K562 (cell line): ENCODE results near the gene DDX18. TPM values are rescaled to one million over a fixed set of nuclear protein-coding genes. Genes with fewer than 3 reads are reported as not detected.

Source experiments
- FOXA3 ChIP-seq, 2 experiments: fragments of 450-650 bp in 1 of 2; sonication (generic) in 1 of 2; formaldehyde crosslinking; IDR thresholded peaks in 1 of 2; conservative IDR thresholded peaks in 1 of 2; 2 replicates each; pipeline versions ENCODE4 v1.4.0 to v1.8.0; 2020 to 2022; ENCODE audit warnings: mild to moderate bottlenecking in 2 of 2, missing genetic modification reagents in 1 of 2
- HEY1 ChIP-seq: fragments of 250-450 bp; sonication (Bioruptor Pico); IDR thresholded peaks from 2 replicates; pipeline ENCODE4 v1.5.0; 2020; ENCODE audit warnings: mild to moderate bottlenecking, moderate library complexity, borderline replicate concordance
- KLF6 ChIP-seq: fragments of 250-450 bp; sonication (Bioruptor Pico); IDR thresholded peaks from 2 replicates; pipeline ENCODE4 v1.4.0; 2020; ENCODE audit warnings: mild to moderate bottlenecking, moderate library complexity, borderline replicate concordance
- MEF2A ChIP-seq: IDR thresholded peaks from 2 replicates; pipeline ENCODE4 v1.6.1; 2011; ENCODE audit warnings: low read depth, mild to moderate bottlenecking, low read length, moderate library complexity; ENCODE audit not compliant: control insufficient read depth
- NCOA1 ChIP-seq: fragments of 450-650 bp; IDR thresholded peaks from 2 replicates; pipeline ENCODE4 v1.6.1; 2016; ENCODE audit warnings: low read depth
- NR1H2 ChIP-seq: sonication (generic); formaldehyde crosslinking; IDR thresholded peaks from 2 replicates; pipeline ENCODE4 v1.4.0; 2020; ENCODE audit warnings: mild to moderate bottlenecking, missing genetic modification reagents
- POU5F1 ChIP-seq: fragments of 150-350 bp; IDR thresholded peaks from 2 replicates; pipeline ENCODE4 v1.6.1; 2014; ENCODE audit warnings: borderline replicate concordance, low read length, low read depth, mild to moderate bottlenecking; ENCODE audit not compliant: partially characterized antibody
- TCFL5 ChIP-seq: fragments of 250-450 bp; sonication (Bioruptor Pico); conservative IDR thresholded peaks from 2 replicates; pipeline ENCODE4 v1.6.1; 2021; ENCODE audit warnings: mild to moderate bottlenecking, moderate library complexity, matching md5 sums
- ZC3H4 ChIP-seq: sonication (generic); formaldehyde crosslinking; IDR thresholded peaks from 2 replicates; pipeline ENCODE4 v1.9.0; 2021; ENCODE audit warnings: missing genetic modification reagents, borderline replicate concordance
- ZFX ChIP-seq: sonication (generic); formaldehyde crosslinking; IDR thresholded peaks from 2 replicates; pipeline ENCODE4 v1.8.0; 2022; ENCODE audit warnings: mild to moderate bottlenecking, missing genetic modification reagents, moderate library complexity
- ZNF134 ChIP-seq: fragments of 250-450 bp; sonication (Bioruptor Pico); conservative IDR thresholded peaks from 2 replicates; pipeline ENCODE4 v1.4.0; 2020
- ZNF583 ChIP-seq: fragments of 250-450 bp; sonication (Bioruptor Pico); IDR thresholded peaks from 2 replicates; pipeline ENCODE4 v1.4.0; 2020
- ZNF75A ChIP-seq: fragments of 450-650 bp; formaldehyde crosslinking; IDR thresholded peaks from 2 replicates; pipeline ENCODE4 v1.4.0; 2020; ENCODE audit warnings: mild to moderate bottlenecking
- polyA plus RNA-seq, 8 experiments: library from polyadenylated mRNA; depleted of rRNA in 4 of 8; stranded (reverse) in 5 of 8; unstranded in 3 of 8; fragments of >200 nt; fragmentation: Nextera tagmentation in 2 of 8; fragmentation: Illumina TruSeq in 1 of 8; extraction: Ambion mirVana in 2 of 8; extraction: Trizol in 1 of 8; gene quantifications; 2 replicates each; pipeline versions ENCODE4 v1.2.1 to v1.2.3, GENCODE V29; 2011 to 2014; ENCODE audit warnings: inconsistent platforms in 1 of 8, missing spikeins in 1 of 8
- total RNA-seq, 7 experiments: library from RNA; depleted of rRNA in 6 of 7; stranded (reverse); fragments of >200 nt in 6 of 7; fragmentation: Illumina TruSeq in 2 of 7; extraction: Trizol in 2 of 7; gene quantifications; 2 replicates each; pipeline versions ENCODE4 v1.2.1 to v1.2.3, GENCODE V29; 2011 to 2021; ENCODE audit warnings: low replicate concordance in 1 of 7
- TF ChIP-seq, protein P1 (sequence below): fragments of 150-350 bp; conservative IDR thresholded peaks from 2 replicates; pipeline ENCODE4 v1.6.1; 2014; ENCODE audit warnings: low read length
- TF ChIP-seq, protein P2 (sequence below): sonication (generic); formaldehyde crosslinking; IDR thresholded peaks from 2 replicates; pipeline ENCODE4 v1.8.1; 2023; ENCODE audit warnings: mild to moderate bottlenecking, missing genetic modification reagents
- TF ChIP-seq, protein P3 (sequence below): fragments of 450-650 bp; IDR thresholded peaks from 2 replicates; pipeline ENCODE4 v1.6.1; 2018; ENCODE audit warnings: mild to moderate bottlenecking, low read depth; ENCODE audit not compliant: partially characterized antibody
- TF ChIP-seq, protein P4 (sequence below): fragments of 450-650 bp; formaldehyde crosslinking; IDR thresholded peaks from 2 replicates; pipeline ENCODE4 v1.4.0; 2020; ENCODE audit warnings: mild to moderate bottlenecking, mixed read lengths
- TF ChIP-seq, protein P5 (sequence below): sonication (generic); formaldehyde crosslinking; IDR thresholded peaks from 2 replicates; pipeline ENCODE4 v1.9.0; 2022; ENCODE audit warnings: mild to moderate bottlenecking, missing genetic modification reagents

The DDX18 gene
- total and polyA plus RNA-seq, 9 of the 15 experiments (the other 6 are each of a cell fraction or from before 2014, with no cell fraction given) = 67.9 to 156 (median 116) TPM

DNA sequence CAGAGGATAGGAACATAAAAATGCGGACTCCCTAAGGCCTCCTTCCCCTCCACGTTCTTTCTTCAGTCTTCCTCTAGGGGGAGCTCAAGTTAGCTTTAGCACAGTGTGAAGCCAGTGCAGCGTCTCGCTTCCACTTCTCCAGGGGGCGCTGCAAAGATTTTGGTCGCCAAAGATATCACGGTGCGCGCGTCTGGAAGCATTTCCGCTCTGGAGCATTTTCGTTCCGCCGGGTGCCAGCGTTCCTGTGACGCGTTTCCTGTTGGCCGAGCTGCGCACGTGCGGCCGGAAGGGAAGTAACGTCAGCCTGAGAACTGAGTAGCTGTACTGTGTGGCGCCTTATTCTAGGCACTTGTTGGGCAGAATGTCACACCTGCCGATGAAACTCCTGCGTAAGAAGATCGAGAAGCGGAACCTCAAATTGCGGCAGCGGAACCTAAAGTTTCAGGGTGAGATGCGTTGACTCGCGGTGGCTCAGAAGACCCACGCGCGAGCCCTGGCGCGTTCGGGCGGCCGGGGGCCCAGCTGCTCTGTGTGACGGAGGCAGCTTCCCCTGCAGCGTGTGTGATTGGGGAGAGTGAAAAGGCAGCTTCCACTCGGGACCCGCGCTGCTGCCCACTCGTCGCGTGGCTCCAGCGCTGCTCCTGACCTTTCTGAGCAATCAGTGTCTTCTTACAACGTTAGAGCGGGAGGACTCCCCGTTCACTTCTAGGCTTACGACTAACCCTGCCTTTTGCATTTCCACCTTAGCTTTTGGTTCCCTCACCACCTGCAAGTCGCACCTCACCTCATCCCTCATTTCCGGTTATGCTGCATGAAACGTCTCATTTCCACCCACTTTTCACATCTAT lies at the start of gene DDX18 (continued):
- TF ChIP-seq, protein P1, sequence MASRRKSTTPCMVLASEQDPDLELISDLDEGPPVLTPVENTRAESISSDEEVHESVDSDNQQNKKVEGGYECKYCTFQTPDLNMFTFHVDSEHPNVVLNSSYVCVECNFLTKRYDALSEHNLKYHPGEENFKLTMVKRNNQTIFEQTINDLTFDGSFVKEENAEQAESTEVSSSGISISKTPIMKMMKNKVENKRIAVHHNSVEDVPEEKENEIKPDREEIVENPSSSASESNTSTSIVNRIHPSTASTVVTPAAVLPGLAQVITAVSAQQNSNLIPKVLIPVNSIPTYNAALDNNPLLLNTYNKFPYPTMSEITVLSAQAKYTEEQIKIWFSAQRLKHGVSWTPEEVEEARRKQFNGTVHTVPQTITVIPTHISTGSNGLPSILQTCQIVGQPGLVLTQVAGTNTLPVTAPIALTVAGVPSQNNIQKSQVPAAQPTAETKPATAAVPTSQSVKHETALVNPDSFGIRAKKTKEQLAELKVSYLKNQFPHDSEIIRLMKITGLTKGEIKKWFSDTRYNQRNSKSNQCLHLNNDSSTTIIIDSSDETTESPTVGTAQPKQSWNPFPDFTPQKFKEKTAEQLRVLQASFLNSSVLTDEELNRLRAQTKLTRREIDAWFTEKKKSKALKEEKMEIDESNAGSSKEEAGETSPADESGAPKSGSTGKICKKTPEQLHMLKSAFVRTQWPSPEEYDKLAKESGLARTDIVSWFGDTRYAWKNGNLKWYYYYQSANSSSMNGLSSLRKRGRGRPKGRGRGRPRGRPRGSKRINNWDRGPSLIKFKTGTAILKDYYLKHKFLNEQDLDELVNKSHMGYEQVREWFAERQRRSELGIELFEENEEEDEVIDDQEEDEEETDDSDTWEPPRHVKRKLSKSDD = no peak; the same call in 1 of the 2 replicates
- TF ChIP-seq ZNF75A (CRISPR knock-in tag) (no peak), MEF2A (0 out of 2 replicates have a peak, but pooled peaks have one; percentile 40), KLF6 (CRISPR knock-in tag) (no peak), ZNF583 (CRISPR knock-in tag) (no peak), NR1H2 (CRISPR knock-in tag) (no peak), TCFL5 (CRISPR knock-in tag) (no peak), ZFX (peak; percentile 54; the same call in 1 of the 2 replicates), FOXA3 (CRISPR knock-in tag; conservative IDR thresholded peaks at IDR 0.05 in 1 of 2, IDR thresholded peaks at IDR 0.05 in 1 of 2) (0 out of 4 replicates have a peak, but pooled peaks of 1 of the 2 experiments have one; percentile 10), NCOA1 (peak; percentile 94), POU5F1 (no peak), ZC3H4 (CRISPR knock-in tag) (no peak), HEY1 (CRISPR knock-in tag) (no peak), ZNF134 (CRISPR knock-in tag) (no peak)
- TF ChIP-seq, protein P2, sequence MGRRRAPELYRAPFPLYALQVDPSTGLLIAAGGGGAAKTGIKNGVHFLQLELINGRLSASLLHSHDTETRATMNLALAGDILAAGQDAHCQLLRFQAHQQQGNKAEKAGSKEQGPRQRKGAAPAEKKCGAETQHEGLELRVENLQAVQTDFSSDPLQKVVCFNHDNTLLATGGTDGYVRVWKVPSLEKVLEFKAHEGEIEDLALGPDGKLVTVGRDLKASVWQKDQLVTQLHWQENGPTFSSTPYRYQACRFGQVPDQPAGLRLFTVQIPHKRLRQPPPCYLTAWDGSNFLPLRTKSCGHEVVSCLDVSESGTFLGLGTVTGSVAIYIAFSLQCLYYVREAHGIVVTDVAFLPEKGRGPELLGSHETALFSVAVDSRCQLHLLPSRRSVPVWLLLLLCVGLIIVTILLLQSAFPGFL (CRISPR knock-in tag) = no peak
- TF ChIP-seq, protein P3, sequence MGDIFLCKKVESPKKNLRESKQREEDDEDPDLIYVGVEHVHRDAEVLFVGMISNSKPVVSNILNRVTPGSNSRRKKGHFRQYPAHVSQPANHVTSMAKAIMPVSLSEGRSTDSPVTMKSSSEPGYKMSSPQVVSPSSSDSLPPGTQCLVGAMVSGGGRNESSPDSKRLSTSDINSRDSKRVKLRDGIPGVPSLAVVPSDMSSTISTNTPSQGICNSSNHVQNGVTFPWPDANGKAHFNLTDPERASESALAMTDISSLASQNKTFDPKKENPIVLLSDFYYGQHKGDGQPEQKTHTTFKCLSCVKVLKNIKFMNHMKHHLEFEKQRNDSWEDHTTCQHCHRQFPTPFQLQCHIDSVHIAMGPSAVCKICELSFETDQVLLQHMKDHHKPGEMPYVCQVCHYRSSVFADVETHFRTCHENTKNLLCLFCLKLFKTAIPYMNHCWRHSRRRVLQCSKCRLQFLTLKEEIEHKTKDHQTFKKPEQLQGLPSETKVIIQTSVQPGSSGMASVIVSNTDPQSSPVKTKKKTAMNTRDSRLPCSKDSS = no peak
- TF ChIP-seq, protein P4, sequence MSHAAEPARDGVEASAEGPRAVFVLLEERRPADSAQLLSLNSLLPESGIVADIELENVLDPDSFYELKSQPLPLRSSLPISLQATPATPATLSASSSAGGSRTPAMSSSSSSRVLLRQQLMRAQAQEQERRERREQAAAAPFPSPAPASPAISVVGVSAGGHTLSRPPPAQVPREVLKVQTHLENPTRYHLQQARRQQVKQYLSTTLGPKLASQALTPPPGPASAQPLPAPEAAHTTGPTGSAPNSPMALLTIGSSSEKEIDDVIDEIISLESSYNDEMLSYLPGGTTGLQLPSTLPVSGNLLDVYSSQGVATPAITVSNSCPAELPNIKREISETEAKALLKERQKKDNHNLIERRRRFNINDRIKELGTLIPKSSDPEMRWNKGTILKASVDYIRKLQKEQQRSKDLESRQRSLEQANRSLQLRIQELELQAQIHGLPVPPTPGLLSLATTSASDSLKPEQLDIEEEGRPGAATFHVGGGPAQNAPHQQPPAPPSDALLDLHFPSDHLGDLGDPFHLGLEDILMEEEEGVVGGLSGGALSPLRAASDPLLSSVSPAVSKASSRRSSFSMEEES = no peak
- TF ChIP-seq, protein P5, sequence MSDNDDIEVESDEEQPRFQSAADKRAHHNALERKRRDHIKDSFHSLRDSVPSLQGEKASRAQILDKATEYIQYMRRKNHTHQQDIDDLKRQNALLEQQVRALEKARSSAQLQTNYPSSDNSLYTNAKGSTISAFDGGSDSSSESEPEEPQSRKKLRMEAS (CRISPR knock-in tag) = peak; percentile 96
